ENCODE measurements around the gene OGA. TPM values are rescaled to one million over a fixed set of nuclear protein-coding genes. Genes with fewer than 3 reads are reported as not detected.
"Not testable (repeated sequence)": the region's sequence is repeated elsewhere in the genome, so short reads cannot be mapped to it uniquely, and the experiment has no call there.

OGA gene
- polyA plus RNA-seq, 3 donors = 6.9 to 104 (median 15.3) TPM

GRCh38 chr10:101789686-101790085 is 28.6 kb downstream of the OGA start:
- no peaks in the 10 kb centered on the region for H3K79me2 ChIP-seq (ENCODE audit: insufficient read depth, low read length)
- no peaks in the 10 kb centered on the region for H3K9me3 ChIP-seq (replicated peaks in 1 of 2; ENCODE audit: control insufficient read depth in 1 of 2, insufficient read depth in 1 of 2, low read length in 2 of 2)
- TF ChIP-seq CTCF (IDR thresholded peaks at IDR 0.05) = no peak
- H3K4me1 Mint-ChIP-seq = no peaks in the 10 kb centered on the region
- H3K27me3 Mint-ChIP-seq (ENCODE audit: low read depth in 3 of 3) = no peaks in the 10 kb centered on the region
- no peak overlapping the region for H3K4me3 Mint-ChIP-seq
- no peak overlapping the region for H3K4me3 ChIP-seq (replicated peaks in 1 of 3; ENCODE audit: low read depth in 2 of 3, low read length in 3 of 3)
- peaks cover 74 to 94% of the 10 kb centered on the region in 2 donors for H3K36me3 Mint-ChIP-seq
- no peak overlapping the region for H3K4me2 ChIP-seq (replicated peaks; ENCODE audit: extremely low read depth, low read length, poor library complexity, severe bottlenecking)
- intact Hi-C loops (cut with micrococcal nuclease) = no loop called here
- no peak overlapping the region for H3K27ac ChIP-seq (ENCODE audit: low read depth in 1 of 2, low read length in 2 of 2)
- H3K9ac ChIP-seq (ENCODE audit: insufficient read depth, low read length, poor library complexity, severe bottlenecking) = no peak overlapping the region
- peak overlapping the region in 1 of 7 donors; percentile 13 for H3K27ac Mint-ChIP-seq
- H3K9me3 Mint-ChIP-seq = no peaks in the 10 kb centered on the region
- 100% methylated on average over 4 of the region's 7 CpGs for whole genome bisulfite sequencing (ENCODE audit: insufficient coverage)
- peaks cover 92 to 98% of the 10 kb centered on the region in 2 donors for H3K36me3 ChIP-seq (replicated peaks in 1 of 2; ENCODE audit: control insufficient read depth in 1 of 2, insufficient read depth in 2 of 2, low read length in 2 of 2)
- no peaks in the 10 kb centered on the region for H3K4me1 ChIP-seq (ENCODE audit: control insufficient read depth in 1 of 2, insufficient read depth in 2 of 2, low read length in 2 of 2)
- DNase-seq = no peak
- H3K27me3 ChIP-seq (ENCODE audit: control insufficient read depth in 2 of 2, insufficient read depth in 2 of 2, low read length in 2 of 2) = no peaks in the 10 kb centered on the region
- H4K20me1 ChIP-seq (ENCODE audit: insufficient read depth, low read length) = peaks cover 82% of the 10 kb centered on the region
- H2AFZ ChIP-seq (ENCODE audit: insufficient read depth, low read depth, low read length, poor library complexity, severe bottlenecking) = no peak overlapping the region

- H3K4me2 ChIP-seq (replicated peaks; ENCODE audit: extremely low read depth, low read length, poor library complexity, severe bottlenecking); H3K4me3 Mint-ChIP-seq; H3K9me3 ChIP-seq (replicated peaks in 1 of 2; ENCODE audit: control insufficient read depth in 1 of 2, insufficient read depth in 1 of 2, low read length in 2 of 2); H3K4me1 Mint-ChIP-seq; H3K27ac ChIP-seq (ENCODE audit: low read depth in 1 of 2, low read length in 2 of 2); intact Hi-C loops (cut with micrococcal nuclease); H3K27me3 ChIP-seq (ENCODE audit: control insufficient read depth in 2 of 2, insufficient read depth in 2 of 2, low read length in 2 of 2); H3K79me2 ChIP-seq (ENCODE audit: insufficient read depth, low read length); DNase-seq; H3K4me1 ChIP-seq (ENCODE audit: control insufficient read depth in 1 of 2, insufficient read depth in 2 of 2, low read length in 2 of 2); H3K9me3 Mint-ChIP-seq; H3K9ac ChIP-seq (ENCODE audit: insufficient read depth, low read length, poor library complexity, severe bottlenecking); H2AFZ ChIP-seq (ENCODE audit: insufficient read depth, low read depth, low read length, poor library complexity, severe bottlenecking); H3K4me3 ChIP-seq (replicated peaks in 1 of 3; ENCODE audit: low read depth in 2 of 3, low read length in 3 of 3); H3K27ac Mint-ChIP-seq; H3K27me3 Mint-ChIP-seq (ENCODE audit: low read depth in 3 of 3): not testable (repeated sequence)
- H3K36me3 Mint-ChIP-seq = peaks cover 72 to 94% of the 10 kb centered on the region in 2 donors
- H3K36me3 ChIP-seq (replicated peaks in 1 of 2; ENCODE audit: control insufficient read depth in 1 of 2, insufficient read depth in 2 of 2, low read length in 2 of 2) = peaks cover 90 to 98% of the 10 kb centered on the region in 2 donors
- H4K20me1 ChIP-seq (ENCODE audit: insufficient read depth, low read length) = peaks cover 81% of the 10 kb centered on the region
- WGBS (ENCODE audit: insufficient coverage) = no CpG with 5 or more reads among the region's 9 CpGs
Observed at GRCh38 chr10:101789231-101789630, 29.0 kb downstream of the OGA start.

Measured in CD14-positive monocyte (primary cell).